HG03097 (cell line): ENCODE results near the gene LDB2.
"Not testable (repeated sequence)": the region's sequence is repeated elsewhere in the genome, so short reads cannot be mapped to it uniquely, and the experiment has no call there.

Source experiments
- ATAC-seq: cut with Tn5 transposase; IDR thresholded peaks from one replicate; pipeline ENCODE4 v1.9.1; 2021; ENCODE audit not compliant: unreplicated experiment, low FRiP score

LDB2 gene

DNA sequence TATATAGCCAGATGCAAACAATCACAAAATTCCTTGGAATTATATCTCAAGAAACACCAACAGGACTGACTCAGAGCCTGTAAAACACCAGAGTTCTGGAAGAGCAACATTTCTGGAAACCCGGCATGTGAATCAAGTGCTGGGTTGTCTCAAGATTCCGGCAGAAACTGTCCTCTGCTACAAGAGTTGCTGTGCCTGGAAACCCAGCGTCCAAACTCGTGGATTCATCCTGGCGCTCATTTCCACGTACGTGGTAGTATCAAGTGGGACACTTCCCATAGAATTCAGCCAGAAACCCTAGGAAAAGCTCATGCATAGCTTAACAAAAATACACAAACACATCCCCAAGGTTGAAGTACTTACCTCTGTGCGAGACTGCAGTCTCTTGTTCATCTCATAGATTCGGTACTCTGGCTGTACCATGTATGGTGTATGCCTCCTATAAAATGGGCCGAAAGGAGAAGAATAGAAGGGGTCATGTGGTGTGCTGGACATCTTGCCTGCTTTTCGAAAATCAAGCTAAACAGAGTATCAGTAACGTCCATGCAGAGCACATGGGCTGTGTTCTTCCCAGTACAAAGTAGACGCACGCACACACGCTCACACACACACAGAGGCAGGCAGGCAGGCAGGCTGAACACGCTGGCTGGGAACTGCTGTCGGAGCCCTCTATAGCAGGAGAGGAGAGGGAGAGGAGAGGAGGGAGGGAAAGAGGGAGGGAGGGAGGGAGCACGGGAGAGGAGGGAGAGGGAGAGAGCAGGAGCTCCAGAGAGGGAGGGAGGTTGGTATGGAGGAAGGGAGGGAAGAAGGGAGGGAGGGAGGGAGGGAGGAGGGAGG, at the start of gene LDB2:
Gene LDB2 (minus strand): TSS at position 655 of the 837 bp plus-strand sequence.
- no peak for ATAC-seq

DNA sequence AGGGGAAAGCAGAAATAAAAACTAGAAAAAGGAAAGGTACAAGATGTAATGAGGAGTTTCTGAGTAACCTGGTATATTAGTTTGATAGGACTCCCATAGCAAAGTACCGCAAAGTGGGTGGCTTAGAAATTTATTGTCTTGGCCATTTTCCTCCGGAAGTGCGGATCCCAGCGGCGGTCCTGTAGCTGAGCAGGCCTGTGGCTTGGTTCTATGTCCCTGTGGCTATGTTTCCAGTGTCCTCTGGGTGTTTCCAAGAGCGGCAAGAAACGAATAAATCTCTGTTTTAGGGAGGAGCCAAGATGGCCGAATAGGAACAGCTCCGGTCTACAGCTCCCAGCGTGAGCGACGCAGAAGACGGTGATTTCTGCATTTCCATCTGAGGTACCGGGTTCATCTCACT, 44.0 kb upstream of the LDB2 start:
- ATAC-seq: no peak

- ATAC-seq: no peak
Measured at GRCh38 chr4:16939178-16939577, 40.7 kb upstream of the LDB2 start.

DNA sequence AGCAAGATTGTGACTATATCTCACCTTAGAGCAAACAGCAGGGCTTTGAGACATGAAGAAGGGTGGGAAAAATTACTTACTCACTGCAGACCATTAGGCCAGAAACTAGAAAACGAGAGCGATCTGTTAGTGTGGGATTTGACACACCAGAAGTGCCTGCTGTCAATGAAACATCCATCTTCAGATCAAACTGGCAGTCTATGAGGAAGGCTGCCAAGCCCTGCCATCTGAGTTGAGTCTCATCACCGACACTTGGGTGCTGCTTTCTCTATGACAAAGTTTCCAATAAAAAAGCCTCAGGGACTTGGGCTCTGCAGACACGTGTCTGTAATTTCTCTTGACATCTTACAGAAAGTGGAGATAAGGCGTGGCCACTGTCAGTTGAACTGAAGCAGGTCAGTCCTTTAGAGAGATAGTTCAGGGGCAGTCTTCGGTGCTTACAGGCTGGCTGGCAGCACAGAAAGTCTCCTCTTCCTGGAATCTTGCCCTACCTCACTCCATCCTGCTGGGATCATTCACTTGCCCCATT, 40.1 kb upstream of the LDB2 start:
- no peak for ATAC-seq

GRCh38 chr4:16931339-16932305, 33.2 kb upstream of the LDB2 start:
- ATAC-seq: no peak

DNA sequence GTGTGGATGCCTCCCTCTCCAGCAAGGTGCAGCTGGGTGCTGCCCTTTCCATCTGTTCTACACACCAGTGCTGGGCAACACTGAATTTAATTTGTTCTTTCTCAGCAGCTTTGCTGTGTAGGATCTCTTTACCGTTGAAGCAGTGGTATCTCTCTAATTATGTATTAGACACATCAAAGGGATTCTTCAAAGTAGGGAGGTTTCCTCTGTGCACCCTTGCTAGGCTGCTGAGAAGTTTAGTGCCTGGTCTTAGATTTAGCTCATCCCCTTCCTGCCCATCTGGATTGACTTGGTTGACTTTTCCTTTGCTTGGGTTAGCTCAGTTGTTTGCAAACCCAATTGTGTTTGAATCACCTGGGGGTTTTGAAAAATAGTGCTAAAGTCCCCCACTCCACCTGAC, 27.8 kb upstream of the LDB2 start:
- no peak for ATAC-seq

- ATAC-seq: not testable (repeated sequence)
Measured at GRCh38 chr4:16918716-16919115, 20.3 kb upstream of the LDB2 start.

- peak; percentile 100 for ATAC-seq
Measured at GRCh38 chr4:16916719-16917337, 18.4 kb upstream of the LDB2 start.

DNA sequence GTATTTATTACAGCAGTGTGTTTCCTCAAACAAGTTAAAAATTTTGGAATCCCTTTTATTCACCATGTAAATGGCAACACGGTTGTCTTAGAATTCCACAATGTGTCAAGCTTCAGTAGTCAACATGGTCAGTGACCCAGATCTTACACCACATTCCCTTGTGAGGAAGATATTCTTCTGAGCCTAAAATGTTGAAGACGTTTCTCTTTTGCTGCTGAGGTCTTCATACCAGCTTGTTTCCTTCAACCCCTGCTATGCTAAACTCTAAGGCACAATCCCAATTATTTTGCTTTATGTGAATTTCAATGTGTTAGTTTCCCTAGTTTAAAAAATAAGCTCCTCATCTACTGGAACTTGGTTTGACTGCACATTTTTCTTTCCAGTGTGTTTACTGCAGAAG, 17.6 kb upstream of the LDB2 start:
- ATAC-seq: no peak

DNA sequence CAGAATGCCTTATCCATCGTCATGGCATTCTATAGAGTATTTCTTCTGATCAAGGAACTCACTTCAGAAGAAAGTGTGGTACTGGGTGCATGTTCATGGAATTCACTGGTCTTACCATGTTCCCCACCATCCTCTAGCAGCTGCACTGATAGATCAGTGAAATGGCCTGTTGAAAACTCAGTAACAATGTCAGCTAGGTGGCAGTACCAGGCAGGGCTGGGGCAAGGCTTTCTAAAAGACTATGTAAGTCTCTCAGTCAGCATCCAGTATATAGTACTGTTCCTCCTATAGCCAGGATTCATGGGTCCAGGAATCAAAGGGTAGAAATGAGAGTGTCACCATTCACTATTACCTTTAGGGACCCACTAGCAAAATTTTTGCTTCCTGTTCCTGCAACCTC, 15.8 kb upstream of the LDB2 start:
- ATAC-seq: no peak

DNA sequence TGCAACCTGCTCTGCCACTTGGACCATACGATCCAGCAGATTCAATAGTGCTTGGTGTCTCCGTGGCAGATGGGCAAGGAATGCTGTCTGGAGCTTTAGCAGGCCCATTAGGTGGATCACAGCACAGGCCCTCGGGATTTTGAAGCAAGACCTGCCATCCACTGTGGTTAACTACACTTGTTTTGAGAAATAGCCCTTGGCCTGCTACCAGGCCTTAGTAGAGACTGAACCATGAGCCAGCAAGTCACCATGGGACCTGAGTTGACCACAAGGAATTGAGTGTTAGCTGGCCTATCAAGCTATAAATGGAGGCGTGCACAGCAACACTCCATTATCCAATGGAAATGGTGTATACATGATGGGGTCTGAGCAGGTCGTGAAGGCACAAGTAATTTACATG, 14.5 kb upstream of the LDB2 start:
- ATAC-seq: no peak

- no peak for ATAC-seq
Measured at GRCh38 chr4:16909281-16909680, 10.8 kb upstream of the LDB2 start.

DNA sequence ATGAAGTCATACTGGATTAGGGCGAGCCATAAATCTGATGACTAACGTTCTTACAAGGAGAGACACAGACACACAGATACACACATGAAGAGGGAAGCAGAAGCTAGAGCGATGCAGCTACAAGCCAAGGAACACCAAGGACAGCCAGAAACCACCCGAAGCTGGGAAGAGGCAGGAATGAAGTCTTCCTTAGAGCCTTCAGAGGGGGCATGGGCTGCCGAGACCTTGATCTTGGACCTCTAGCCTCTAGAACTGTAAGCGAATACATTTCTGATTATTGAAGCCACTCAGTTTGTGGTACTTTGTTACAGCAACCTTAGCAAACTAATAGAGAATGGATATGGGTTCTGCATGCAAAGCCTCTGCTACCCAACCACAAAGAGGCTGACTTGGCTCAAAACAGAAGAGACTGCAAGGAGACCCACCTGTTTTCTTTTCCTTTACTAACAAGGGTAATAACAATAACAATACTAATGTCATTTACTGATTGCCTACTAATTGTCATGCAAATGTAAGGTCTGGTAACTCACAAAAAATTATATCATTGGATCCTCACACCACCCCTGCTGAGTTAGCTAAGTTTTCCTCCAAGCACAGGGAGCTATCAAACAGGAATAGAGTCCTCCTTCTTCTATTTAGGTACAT, 10.1 kb upstream of the LDB2 start:
- ATAC-seq: no peak

DNA sequence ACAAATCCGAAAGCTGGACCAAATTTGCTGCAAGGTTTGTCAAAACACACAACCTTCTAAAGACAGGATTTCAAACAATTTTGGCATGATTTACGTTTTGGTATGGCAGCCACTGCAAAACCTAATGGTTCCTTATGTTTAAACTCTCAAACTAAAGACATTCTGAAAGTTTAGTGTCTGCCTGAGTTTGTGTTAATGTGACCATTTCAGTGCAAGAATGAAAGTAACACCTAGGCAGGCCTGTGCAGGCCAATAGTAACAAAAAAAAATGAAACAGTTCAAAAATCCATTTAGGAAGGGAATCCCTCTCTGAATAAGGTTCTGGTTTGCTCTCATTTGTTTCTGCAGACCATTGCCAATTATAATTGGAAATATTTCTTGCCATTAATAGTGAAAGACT, 1.9 kb upstream of the LDB2 start:
- no peak for ATAC-seq

- ATAC-seq: no peak
Measured at GRCh38 chr4:16896881-16897750, 1.3 kb downstream of the LDB2 start.

DNA sequence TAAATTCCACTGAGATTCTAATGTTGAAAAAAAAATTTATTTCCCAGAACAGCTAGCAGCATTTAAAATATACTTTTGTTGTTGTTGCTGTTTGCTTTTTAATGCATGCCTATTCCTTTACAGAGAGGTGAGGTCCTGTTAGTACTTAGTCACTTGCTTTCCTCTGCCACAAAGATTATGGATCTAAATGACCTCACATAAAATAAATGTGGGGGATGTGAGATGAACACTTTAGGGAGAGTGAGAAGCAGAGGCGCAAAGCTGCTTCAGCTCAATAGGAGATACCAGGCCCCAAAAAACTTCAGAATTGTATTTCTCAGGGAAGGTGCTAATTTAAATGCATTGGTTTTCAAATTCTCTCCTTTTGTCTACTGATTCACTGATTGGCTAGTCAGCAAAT, 4.0 kb downstream of the LDB2 start:
- ATAC-seq: no peak

GRCh38 chr4:16893141-16893651, 5.2 kb downstream of the LDB2 start:
- ATAC-seq: no peak

DNA sequence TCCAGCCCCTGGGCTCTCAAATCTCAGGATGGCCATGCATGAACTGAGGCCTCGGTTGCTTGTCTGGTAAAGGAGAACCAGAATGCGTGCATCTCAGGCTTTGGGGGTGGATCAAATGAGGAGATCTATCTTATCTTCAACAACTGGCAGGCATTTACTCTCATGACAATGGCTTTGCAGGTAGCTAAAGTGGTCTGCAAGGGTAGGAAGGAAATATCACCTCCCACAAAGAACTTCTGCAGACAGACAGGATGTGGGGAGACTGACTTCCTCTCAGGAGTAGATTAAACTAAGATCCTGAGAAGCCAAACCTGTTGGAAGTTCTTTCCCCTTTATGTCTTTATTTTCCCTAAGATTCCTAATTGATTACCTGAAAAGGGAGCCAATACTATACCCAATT, 7.8 kb downstream of the LDB2 start:
- no peak for ATAC-seq

- ATAC-seq: no peak
Measured at GRCh38 chr4:16889945-16890344, 8.5 kb downstream of the LDB2 start.
